ENCODE measurements around the gene MTG2. TPM values are rescaled to one million over a fixed set of nuclear protein-coding genes. Genes with fewer than 3 reads are reported as not detected.

MTG2 gene
- total RNA-seq, 4 donors from 2014 or later, result 19.3 to 32.5 (median 26.3) TPM

GRCh38 chr20:62248890-62249560, 66.2 kb downstream of the MTG2 start:
- DNase-seq (ENCODE audit: low spot score) (no peak), ATAC-seq (ENCODE audit: low FRiP score) (no peak)
- TF ChIP-seq CTCF (IDR thresholded peaks at IDR 0.05), result no peak

- DNase-seq (ENCODE audit: low spot score) (no peak), ATAC-seq (ENCODE audit: low FRiP score) (no peak)
- TF ChIP-seq CTCF (IDR thresholded peaks at IDR 0.05), result no peak
These were observed 69.6 kb downstream of the MTG2 start for GRCh38 chr20:62252342-62252966.

Other genes starting within 250 kb of the MTG2 start
- 10 to 100 TPM in 2 of 4 donors, 1 to 10 TPM in 2; 7.1 to 15.9 (median 11.9) TPM for gene TAF4, start 117.1 kb upstream of the MTG2 start, total RNA-seq
- gene LSM14B, start 60.6 kb upstream of the MTG2 start, total RNA-seq, result 10 to 100 TPM; 13.1 to 23.8 (median 16.0) TPM
- gene PSMA7, start 39.6 kb upstream of the MTG2 start, total RNA-seq, result 100 to 1,000 TPM; 345 to 725 (median 409) TPM
- 10 to 100 TPM; 10.3 to 23.4 (median 12.3) TPM for gene SS18L1, start 39.3 kb upstream of the MTG2 start, total RNA-seq
- gene HRH3, start 37.2 kb downstream of the MTG2 start, total RNA-seq, result not detected
- gene OSBPL2, start 55.5 kb downstream of the MTG2 start, total RNA-seq, result 10 to 100 TPM; 24.3 to 35.9 (median 26.3) TPM
- 100 to 1,000 TPM in 3 of 4 donors, 10 to 100 TPM in 1; 97.7 to 164 (median 111) TPM for gene ADRM1, start 120.0 kb downstream of the MTG2 start, total RNA-seq
- 100 to 1,000 TPM in 1 of 4 donors, 10 to 100 TPM in 3; 45.5 to 115 (median 62.5) TPM for gene LAMA5, start 184.3 kb downstream of the MTG2 start, total RNA-seq
- 1,000 to 10,000 TPM; 1,582 to 2,182 (median 2,056) TPM for gene RPS21, start 204.1 kb downstream of the MTG2 start, total RNA-seq
- 1 to 10 TPM; 1.5 to 2.8 (median 2.5) TPM for gene CABLES2, start 224.3 kb downstream of the MTG2 start, total RNA-seq
- gene RBBP8NL, start 244.5 kb downstream of the MTG2 start, total RNA-seq, result not detected

All from omental fat pad (tissue), 4 donors.